ACC112 (cell line): ENCODE results near the gene OSBPL7.
A peak's percentile ranks its signal among the peaks of the same experiment; 100 is the strongest.

Source experiments
- H2AFZ ChIP-seq: fragments of 200-600 bp; sonication (generic); one replicate; pipeline ENCODE4 v1.6.0; 2017; ENCODE audit warnings: antibody characterized with exemption, low read length; ENCODE audit not compliant: unreplicated experiment
- H3K27ac ChIP-seq: fragments of 200-600 bp; sonication (generic); 2 replicates; pipeline ENCODE4 v1.5.1; 2014; ENCODE audit warnings: low read depth, mild to moderate bottlenecking, antibody characterized with exemption, low read length, moderate library complexity
- H3K27me3 ChIP-seq: fragments of 200-600 bp; sonication (generic); 2 replicates; pipeline ENCODE4 v1.6.1; 2014; ENCODE audit warnings: mild to moderate bottlenecking, antibody characterized with exemption, low read length, moderate library complexity, mixed read lengths; ENCODE audit not compliant: insufficient read depth
- H3K36me3 ChIP-seq: fragments of 200-600 bp; sonication (generic); 2 replicates; pipeline ENCODE4 v1.6.1; 2016; ENCODE audit warnings: mild to moderate bottlenecking, antibody characterized with exemption, low read length, moderate library complexity, mixed read lengths; ENCODE audit not compliant: insufficient read depth
- H3K4me1 ChIP-seq: fragments of 200-600 bp; sonication (generic); one replicate; pipeline ENCODE4 v1.6.1; 2016; ENCODE audit warnings: low read length, mixed read lengths; ENCODE audit not compliant: insufficient read depth, unreplicated experiment, control insufficient read depth
- H3K4me3 ChIP-seq: fragments of 200-600 bp; sonication (generic); 2 replicates; pipeline ENCODE4 v1.5.1; 2014; ENCODE audit warnings: mild to moderate bottlenecking, low read depth, low read length
- H3K79me2 ChIP-seq: fragments of 200-600 bp; sonication (generic); one replicate; pipeline ENCODE4 v1.6.0; 2016; ENCODE audit warnings: low read length; ENCODE audit not compliant: control insufficient read depth, unreplicated experiment, insufficient read depth

The OSBPL7 gene

DNA sequence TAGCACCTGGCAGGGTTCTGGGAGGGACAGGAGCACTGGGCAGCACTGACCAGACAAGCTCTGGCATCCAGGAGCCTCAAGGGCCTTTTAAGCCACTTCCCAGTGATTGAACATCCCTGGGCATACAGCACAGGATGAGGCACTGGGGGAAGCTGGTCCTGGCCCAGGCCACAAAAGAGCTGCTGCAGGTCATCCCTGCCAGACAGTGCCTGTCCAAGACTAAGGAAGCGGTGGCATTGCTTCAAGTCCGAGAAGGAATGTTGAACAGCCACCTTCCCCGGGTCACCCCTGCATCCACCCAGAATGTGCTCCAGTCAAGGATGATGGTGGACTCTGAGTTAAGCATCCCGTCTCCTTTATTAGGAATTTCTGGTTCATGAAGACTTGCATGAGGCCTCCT lies 1.2 kb upstream of the OSBPL7 start:
- Histone ChIP-seq H3K36me3 (peaks cover 11% of the 10 kb centered on the region), H3K27me3 (no peaks in the 10 kb centered on the region), H3K27ac (no peak overlapping the region), H3K79me2 (no peaks in the 10 kb centered on the region), H3K4me1 (peaks cover 15% of the 10 kb centered on the region), H2AFZ (no peak overlapping the region), H3K4me3 (no peak overlapping the region)

DNA sequence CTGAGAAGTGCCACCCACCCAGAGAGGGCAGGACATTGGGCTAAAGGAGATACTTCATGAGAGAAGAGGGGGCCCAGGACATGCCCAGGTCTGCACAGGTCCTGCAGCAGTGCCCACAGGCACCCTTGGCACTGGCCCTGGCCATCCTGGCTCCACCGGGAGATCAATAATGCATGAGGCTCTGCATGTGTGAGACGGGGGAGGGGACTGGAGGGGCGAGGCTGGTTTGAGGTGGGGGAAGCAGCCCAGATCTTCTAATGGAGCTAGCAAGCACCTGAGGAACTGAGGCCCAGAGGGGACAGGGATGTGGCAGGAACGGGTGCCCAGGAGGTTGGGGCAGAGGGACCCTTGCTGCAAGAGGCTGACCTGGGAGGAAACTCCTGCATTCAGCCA lies 567 bp downstream of the OSBPL7 start:
- H3K4me1 ChIP-seq = peaks cover 15% of the 10 kb centered on the region
- H3K27ac ChIP-seq = no peak overlapping the region
- H3K4me3 ChIP-seq = peak overlapping the region; percentile 78
- peaks cover 3% of the 10 kb centered on the region; the same call in 1 of the 2 replicates for H3K36me3 ChIP-seq
- H2AFZ ChIP-seq = no peak overlapping the region
- H3K27me3 ChIP-seq = no peaks in the 10 kb centered on the region
- H3K79me2 ChIP-seq = no peaks in the 10 kb centered on the region

DNA sequence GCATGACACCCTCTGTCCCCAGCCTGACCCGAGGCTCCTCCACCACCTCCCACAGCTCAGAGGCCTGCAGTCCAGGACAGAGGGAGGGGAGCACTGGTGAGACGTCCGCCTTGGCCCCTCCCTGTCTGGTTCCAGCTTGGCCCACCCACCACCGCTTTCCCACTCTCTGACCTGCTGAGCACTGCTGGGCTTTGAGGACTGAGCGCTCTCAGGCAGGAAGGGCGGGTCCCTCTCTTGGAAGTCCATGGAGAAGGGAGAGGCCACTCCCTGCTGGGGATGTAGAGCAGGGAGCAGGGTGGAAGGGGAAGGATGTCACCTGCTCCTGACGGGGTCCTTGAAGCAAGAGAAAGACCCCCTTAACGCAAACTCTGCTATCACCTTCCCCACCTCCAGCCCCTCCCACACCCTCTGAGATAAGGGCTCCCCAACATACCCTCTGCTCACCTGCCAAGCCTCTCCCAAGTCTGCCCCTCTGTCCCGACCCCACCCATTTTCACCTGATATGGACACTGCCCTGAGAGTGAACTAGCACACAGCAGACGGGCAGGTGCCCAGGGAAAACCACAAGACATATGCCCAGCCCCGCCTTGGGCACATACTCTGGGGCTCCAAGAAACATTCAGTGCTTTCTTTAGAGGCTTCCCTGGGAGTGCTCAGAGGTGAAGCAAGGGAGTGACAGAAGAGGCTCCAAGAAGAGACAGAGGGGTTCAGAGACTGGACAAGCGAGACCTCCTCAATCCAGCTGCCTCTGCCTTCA lies 1.4 kb downstream of the OSBPL7 start:
- peaks cover 15% of the 10 kb centered on the region for H3K4me1 ChIP-seq
- no peak overlapping the region for H3K27ac ChIP-seq
- H3K36me3 ChIP-seq = peaks cover 3% of the 10 kb centered on the region; the same call in 1 of the 2 replicates
- H2AFZ ChIP-seq = no peak overlapping the region
- H3K27me3 ChIP-seq = no peaks in the 10 kb centered on the region
- no peak overlapping the region; the same call in 1 of the 2 replicates for H3K4me3 ChIP-seq
- no peaks in the 10 kb centered on the region for H3K79me2 ChIP-seq

DNA sequence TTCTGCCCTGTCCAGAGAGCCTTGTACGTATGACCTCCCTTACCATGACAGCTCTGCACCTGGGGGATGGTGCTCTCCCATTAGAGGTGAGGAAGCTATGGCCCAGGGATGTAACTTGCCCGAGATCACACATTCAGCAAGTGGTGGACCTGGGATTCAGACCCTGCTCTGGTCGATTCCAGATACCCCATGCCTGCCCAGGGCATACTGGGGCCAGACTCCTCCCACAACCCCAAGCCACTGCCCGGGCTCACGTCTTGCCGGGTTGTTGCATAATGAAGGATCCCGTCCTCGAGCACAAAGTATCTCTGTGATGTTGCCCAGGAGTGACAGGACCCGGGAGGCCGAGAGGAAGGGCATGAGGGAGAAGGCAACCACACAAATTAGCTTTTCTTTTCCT lies 2.1 kb downstream of the OSBPL7 start:
- H3K79me2 ChIP-seq = no peaks in the 10 kb centered on the region
- H3K4me1 ChIP-seq = peaks cover 15% of the 10 kb centered on the region
- H3K27ac ChIP-seq = no peak overlapping the region
- peaks cover 3% of the 10 kb centered on the region; the same call in 1 of the 2 replicates for H3K36me3 ChIP-seq
- no peak overlapping the region for H3K4me3 ChIP-seq
- no peak overlapping the region for H2AFZ ChIP-seq
- H3K27me3 ChIP-seq = no peaks in the 10 kb centered on the region

DNA sequence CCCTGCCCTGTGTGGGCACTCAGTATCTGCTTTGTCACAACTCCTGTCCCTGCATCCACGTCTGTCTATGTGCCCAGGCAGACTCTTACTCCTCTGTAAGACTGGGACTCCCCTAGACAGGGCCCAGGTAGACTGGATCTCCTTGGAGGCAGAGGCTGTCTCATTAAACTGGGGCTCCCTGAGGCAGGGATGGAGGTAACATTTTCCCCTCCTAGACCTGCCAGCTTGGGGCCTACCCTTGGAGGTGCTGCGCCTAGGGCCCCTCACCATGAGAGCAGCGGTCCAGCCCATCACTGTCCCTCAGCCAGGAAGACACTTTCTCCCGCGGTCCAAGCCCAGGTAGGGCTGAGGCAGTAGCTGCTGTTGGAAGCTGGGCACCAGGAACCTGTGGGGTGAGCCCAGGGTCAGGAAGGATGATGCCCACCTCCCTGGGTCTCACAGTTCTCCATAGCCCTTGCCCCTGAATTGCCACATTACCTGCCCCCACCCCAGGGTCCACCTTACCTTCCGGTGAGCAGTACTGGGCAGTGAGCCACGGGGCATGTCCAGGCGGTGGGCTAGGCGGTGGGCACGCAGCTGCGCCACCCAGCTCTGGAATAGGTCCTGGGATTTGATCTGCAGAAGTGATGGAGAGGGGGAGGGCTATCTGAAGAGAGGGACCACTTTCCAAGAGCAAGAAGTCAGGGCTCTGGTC lies 3.4 kb downstream of the OSBPL7 start:
- H3K36me3 ChIP-seq = no peaks in the 10 kb centered on the region; the same call in 1 of the 2 replicates
- H3K27ac ChIP-seq = no peak overlapping the region
- no peak overlapping the region for H2AFZ ChIP-seq
- no peaks in the 10 kb centered on the region for H3K27me3 ChIP-seq
- no peak overlapping the region for H3K4me3 ChIP-seq
- H3K79me2 ChIP-seq = no peaks in the 10 kb centered on the region
- H3K4me1 ChIP-seq = peaks cover 15% of the 10 kb centered on the region

DNA sequence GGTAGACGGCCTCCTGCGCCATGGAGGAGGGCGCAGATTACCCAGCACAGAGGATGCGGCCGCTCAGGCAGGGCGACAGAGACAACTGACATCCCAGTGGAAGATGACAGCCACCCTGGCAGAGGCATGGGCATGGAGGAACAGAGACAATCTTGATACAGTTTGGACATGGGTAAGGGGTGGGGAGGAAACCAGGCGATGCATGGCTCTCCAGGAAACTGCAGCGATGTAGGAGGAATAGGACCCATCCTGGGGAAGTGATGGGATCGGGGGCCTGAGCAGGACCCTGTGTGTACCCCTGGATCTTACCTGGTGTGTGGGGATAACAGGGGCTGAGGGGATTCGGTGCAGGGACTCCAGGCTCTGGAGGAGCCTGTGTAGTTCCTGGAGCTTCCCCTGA lies 4.6 kb downstream of the OSBPL7 start:
- H3K27me3 ChIP-seq = no peaks in the 10 kb centered on the region
- H3K36me3 ChIP-seq = no peaks in the 10 kb centered on the region; the same call in 1 of the 2 replicates
- no peaks in the 10 kb centered on the region for H3K79me2 ChIP-seq
- no peak overlapping the region for H3K27ac ChIP-seq
- no peak overlapping the region for H2AFZ ChIP-seq
- H3K4me3 ChIP-seq = no peak overlapping the region
- peaks cover 6% of the 10 kb centered on the region for H3K4me1 ChIP-seq

DNA sequence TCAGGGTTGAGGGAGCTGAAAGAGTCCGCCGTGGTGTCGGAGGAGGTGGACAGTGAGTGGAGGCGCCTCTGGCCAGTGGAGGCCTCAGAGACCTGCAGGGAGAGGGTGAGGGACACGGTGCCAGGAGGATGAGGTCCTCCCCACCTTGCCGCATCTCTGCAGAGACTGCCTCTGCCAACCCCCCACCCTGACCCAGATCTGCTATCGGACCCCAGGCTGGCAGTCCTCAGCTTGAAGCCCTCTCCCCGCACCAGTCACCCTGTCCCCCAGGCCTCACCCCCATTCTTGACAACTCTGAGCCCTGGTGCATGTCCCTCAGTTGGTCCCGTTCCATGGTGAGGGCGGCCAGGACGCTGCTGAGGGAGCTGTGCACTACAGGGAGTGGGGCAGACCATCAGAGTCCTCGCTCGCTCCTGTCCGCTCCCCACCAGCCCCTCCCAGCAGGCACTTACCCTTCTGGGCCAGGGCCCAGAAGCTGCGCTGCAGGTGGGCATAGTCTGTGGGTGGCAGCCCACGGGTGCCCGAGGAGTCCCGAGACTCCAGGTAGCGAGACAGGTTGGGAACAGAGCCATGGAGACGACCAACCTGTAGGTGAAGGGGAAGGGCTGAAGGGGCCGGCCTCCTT lies 5.4 kb downstream of the OSBPL7 start:
- Histone ChIP-seq H3K4me3 (no peak overlapping the region), H3K27me3 (no peaks in the 10 kb centered on the region), H3K36me3 (no peaks in the 10 kb centered on the region; the same call in 1 of the 2 replicates), H3K27ac (no peak overlapping the region), H3K79me2 (no peaks in the 10 kb centered on the region), H2AFZ (no peak overlapping the region), H3K4me1 (peaks cover 5% of the 10 kb centered on the region)

DNA sequence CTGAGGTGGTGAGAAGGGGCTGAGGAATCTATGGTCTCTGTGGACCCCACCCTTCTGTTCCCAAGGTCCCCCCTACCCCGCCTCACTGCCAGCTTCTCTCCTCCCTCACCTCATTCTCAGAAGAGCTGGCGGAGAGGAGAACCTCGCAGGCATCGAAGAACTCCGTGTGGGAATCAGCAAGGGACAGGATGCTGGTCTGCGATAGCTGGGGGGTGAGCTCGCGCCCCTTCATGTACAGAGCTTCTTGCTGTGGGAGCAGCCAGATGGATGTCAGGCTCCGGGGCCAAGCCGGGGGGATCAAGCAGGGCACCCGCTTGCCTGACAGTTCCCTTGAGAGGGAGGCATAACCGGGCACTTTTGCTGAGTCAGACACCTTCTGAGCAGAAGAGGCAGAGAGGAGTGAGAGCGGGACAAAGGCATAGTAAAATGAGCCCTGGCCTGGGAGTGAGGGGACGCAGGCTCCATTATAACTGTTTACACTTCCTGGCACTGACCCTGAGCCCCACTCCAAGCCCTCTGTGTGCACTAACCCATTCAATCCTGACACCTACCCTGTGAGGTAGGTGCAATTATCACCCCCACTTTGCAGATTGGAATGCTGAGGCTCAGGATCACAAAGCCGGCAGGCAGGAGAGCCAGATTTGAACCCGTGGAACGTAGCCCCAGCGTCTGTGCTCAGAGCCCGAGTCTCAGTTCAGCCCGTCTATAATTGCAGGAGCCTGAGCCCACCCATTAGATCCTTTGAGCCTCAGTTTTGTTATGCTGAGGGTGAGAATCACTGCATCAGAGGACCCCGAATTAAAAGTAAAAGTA lies 6.3 kb downstream of the OSBPL7 start:
- H2AFZ ChIP-seq = no peak overlapping the region
- no peaks in the 10 kb centered on the region; the same call in 1 of the 2 replicates for H3K36me3 ChIP-seq

DNA sequence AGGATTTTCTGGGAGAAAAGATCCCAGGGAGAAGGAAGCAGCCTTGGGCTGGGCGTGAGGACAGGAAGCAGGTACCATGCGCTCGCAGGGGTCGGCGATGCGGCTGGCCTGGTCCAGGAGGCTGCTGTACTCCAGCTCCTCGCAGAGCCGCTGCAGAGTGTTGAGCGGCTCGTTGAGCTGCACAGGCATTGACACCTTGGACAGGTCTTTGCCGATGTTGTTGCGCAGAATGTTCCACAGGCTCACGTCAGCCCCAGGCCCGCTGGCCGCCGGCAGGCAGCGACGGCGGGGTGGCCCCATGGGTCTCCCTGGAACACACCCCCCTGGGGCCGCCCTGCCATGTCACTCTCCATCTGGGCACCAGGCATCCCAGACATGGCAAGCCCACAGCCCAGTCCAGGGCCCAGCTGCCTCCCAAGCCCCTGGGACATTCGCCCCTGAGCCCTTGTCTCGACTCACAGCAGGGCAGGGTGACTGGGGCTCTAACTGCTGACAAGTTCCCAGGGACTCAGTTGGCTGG lies 8.0 kb downstream of the OSBPL7 start:
- Histone ChIP-seq H3K79me2 (no peaks in the 10 kb centered on the region), H3K36me3 (peaks cover 3% of the 10 kb centered on the region; the same call in 1 of the 2 replicates), H3K4me3 (no peak overlapping the region), H3K27ac (no peak overlapping the region), H3K27me3 (no peaks in the 10 kb centered on the region), H2AFZ (no peak overlapping the region), H3K4me1 (peaks cover 20% of the 10 kb centered on the region)

More for the DNA sequence above, 6.3 kb downstream of the OSBPL7 start:
- H3K27ac ChIP-seq = no peak overlapping the region
- H3K79me2 ChIP-seq = no peaks in the 10 kb centered on the region
- H3K4me1 ChIP-seq = peaks cover 8% of the 10 kb centered on the region
- no peaks in the 10 kb centered on the region for H3K27me3 ChIP-seq
- no peak overlapping the region for H3K4me3 ChIP-seq

DNA sequence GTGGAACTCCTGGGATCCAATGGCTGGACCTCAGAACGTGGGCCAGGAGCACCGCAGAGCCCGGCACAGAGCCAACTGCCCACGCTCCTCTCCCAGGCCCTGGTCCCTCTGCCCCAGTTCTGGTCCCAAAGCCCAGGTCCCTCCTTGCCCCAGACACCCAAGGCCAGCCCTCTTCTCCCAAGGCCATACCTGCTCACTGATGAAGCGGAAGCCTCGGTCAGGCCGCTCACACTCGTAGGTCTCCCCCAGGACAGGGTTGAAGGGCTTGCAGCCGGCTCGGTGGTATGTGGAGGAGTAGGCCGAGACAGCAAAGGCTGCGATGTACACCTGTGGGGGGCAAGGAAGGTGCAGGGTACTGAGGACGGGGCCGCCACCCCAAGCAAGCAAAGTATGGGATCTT lies 8.5 kb downstream of the OSBPL7 start:
- Histone ChIP-seq H3K36me3 (0 out of 2 replicates have a peak, but pooled peaks cover 5% of the 10 kb centered on the region), H3K27me3 (no peaks in the 10 kb centered on the region), H2AFZ (no peak overlapping the region), H3K4me3 (no peak overlapping the region), H3K27ac (no peak overlapping the region), H3K4me1 (peaks cover 20% of the 10 kb centered on the region), H3K79me2 (no peaks in the 10 kb centered on the region)
